Measurements from ENCODE around the gene FOXP1. TPM values are rescaled to one million over a fixed set of nuclear protein-coding genes. Genes with fewer than 3 reads are reported as not detected.

The FOXP1 gene
- total and polyA plus RNA-seq, 2 donors (not counting 1 experiment from before 2014, with no cell fraction given), result 91.1 to 508 TPM

GRCh38 chr3:71499227-71499876, 84.2 kb downstream of the FOXP1 start:
- WGBS (ENCODE audit: insufficient coverage), result 100% methylated on average over 2 of the region's 6 CpGs

DNA sequence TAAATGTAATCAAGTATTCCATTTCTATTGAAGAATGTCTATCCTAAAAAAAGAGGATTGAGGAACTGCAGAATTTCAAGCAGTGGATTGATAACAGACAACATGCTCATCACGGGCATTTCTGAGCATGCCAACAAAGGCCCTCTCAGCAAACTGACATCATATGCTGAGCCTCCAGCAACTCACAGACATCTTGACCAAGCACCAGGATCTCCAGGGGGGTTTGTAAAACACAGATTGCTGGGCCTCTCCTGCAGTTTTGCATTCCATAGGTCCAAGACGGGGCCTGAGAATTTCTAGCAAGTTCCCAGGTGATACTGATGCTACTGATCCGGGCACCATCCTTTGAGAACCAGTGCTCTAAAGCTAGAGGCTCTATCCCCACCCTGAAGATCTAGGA, 85.0 kb downstream of the FOXP1 start:
- ATAC-seq (ENCODE audit: low read depth), result no peak
- Histone ChIP-seq H3K4me2 (replicated peaks; ENCODE audit: low read depth, low read length, poor library complexity, severe bottlenecking) (no peak overlapping the region), H3K79me2 (ENCODE audit: control insufficient read depth, insufficient read depth, low read length) (peaks cover 72% of the 10 kb centered on the region), H4K20me1 (ENCODE audit: control insufficient read depth, insufficient read depth, low read length, poor library complexity, severe bottlenecking) (no peaks in the 10 kb centered on the region), H2AFZ (ENCODE audit: insufficient read depth, low read depth, low read length, poor library complexity, severe bottlenecking) (no peak overlapping the region), H3K27ac (ENCODE audit: low read length in 2 of 2) (peak overlapping the region in 1 of 2 donors; percentile 80), H3K36me3 (replicated peaks in 1 of 2; ENCODE audit: control extremely low read depth in 1 of 2, control insufficient read depth in 1 of 2, extremely low read depth in 1 of 2, insufficient read depth in 2 of 2, low read length in 1 of 2) (no peaks in the 10 kb centered on the region), H3K4me3 (ENCODE audit: control extremely low read depth in 1 of 5, extremely low read depth in 1 of 5, insufficient read depth in 1 of 5, low read depth in 2 of 5, low read length in 4 of 5) (no peak overlapping the region), H3K9me3 (ENCODE audit: control extremely low read depth in 1 of 3, control insufficient read depth in 2 of 3, insufficient read depth in 1 of 3, low read length in 2 of 3) (no peaks in the 10 kb centered on the region), H3K4me1 (ENCODE audit: control insufficient read depth in 2 of 2, insufficient read depth in 2 of 2, low read length in 2 of 2) (peaks cover 59 to 61% of the 10 kb centered on the region in 2 donors), H3K27me3 (replicated peaks in 1 of 4; ENCODE audit: control extremely low read depth in 1 of 4, control insufficient read depth in 3 of 4, insufficient read depth in 4 of 4, low read length in 3 of 4) (no peaks in the 10 kb centered on the region), H3K9ac (ENCODE audit: low read length) (no peak overlapping the region)
- CTCF ChIA-PET, result interaction anchor here (0.6 kb wide), 1 partner anchor 182 kb away, joined by 3 read pairs; no protein-coding TSS in a partner anchor
- Mint-ChIP-seq H3K4me3 (no peak overlapping the region), H3K4me1 (peaks cover 75% of the 10 kb centered on the region), H3K9me3 (ENCODE audit: insufficient read depth) (no peaks in the 10 kb centered on the region), H3K27me3 (no peaks in the 10 kb centered on the region), H3K27ac (peak overlapping the region; percentile 42)
- no peak for DNase-seq
- POLR2A ChIA-PET, result no interaction called here
- WGBS (ENCODE audit: insufficient coverage), result 100% methylated on average over 3 of the region's 3 CpGs
- TF ChIP-seq, protein P1, sequence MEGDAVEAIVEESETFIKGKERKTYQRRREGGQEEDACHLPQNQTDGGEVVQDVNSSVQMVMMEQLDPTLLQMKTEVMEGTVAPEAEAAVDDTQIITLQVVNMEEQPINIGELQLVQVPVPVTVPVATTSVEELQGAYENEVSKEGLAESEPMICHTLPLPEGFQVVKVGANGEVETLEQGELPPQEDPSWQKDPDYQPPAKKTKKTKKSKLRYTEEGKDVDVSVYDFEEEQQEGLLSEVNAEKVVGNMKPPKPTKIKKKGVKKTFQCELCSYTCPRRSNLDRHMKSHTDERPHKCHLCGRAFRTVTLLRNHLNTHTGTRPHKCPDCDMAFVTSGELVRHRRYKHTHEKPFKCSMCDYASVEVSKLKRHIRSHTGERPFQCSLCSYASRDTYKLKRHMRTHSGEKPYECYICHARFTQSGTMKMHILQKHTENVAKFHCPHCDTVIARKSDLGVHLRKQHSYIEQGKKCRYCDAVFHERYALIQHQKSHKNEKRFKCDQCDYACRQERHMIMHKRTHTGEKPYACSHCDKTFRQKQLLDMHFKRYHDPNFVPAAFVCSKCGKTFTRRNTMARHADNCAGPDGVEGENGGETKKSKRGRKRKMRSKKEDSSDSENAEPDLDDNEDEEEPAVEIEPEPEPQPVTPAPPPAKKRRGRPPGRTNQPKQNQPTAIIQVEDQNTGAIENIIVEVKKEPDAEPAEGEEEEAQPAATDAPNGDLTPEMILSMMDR (IDR thresholded peaks at IDR 0.05), result no peak
- no peak for TF ChIP-seq EZH2 (IDR thresholded peaks at IDR 0.05; ENCODE audit: borderline replicate concordance, insufficient read depth, low read depth, low read length, poor library complexity, severe bottlenecking)
- intact Hi-C loops (cut with micrococcal nuclease), result no loop called here

More at GRCh38 chr3:71499227-71499876, 84.2 kb downstream of the FOXP1 start:
- Mint-ChIP-seq H3K4me1 (peaks cover 79% of the 10 kb centered on the region), H3K9me3 (ENCODE audit: insufficient read depth) (no peaks in the 10 kb centered on the region), H3K27ac (peak overlapping the region; percentile 42), H3K4me3 (no peak overlapping the region), H3K27me3 (no peaks in the 10 kb centered on the region)
- no peak overlapping the region for H3K4me2 ChIP-seq (replicated peaks; ENCODE audit: low read depth, low read length, poor library complexity, severe bottlenecking)
- no peak overlapping the region for H3K4me3 ChIP-seq (ENCODE audit: control extremely low read depth in 1 of 5, extremely low read depth in 1 of 5, insufficient read depth in 1 of 5, low read depth in 2 of 5, low read length in 4 of 5)
- no peaks in the 10 kb centered on the region for H3K36me3 ChIP-seq (replicated peaks in 1 of 2; ENCODE audit: control extremely low read depth in 1 of 2, control insufficient read depth in 1 of 2, extremely low read depth in 1 of 2, insufficient read depth in 2 of 2, low read length in 1 of 2)
- CTCF ChIA-PET, result interaction anchor here (1.5 kb wide), 1 partner anchor 12 kb away, joined by 6 read pairs; no protein-coding TSS in a partner anchor
- DNase-seq (no peak), ATAC-seq (ENCODE audit: low read depth) (no peak)
- H3K27me3 ChIP-seq (replicated peaks in 1 of 4; ENCODE audit: control extremely low read depth in 1 of 4, control insufficient read depth in 3 of 4, insufficient read depth in 4 of 4, low read length in 3 of 4), result no peaks in the 10 kb centered on the region
- H3K27ac ChIP-seq (ENCODE audit: low read length in 2 of 2), result peak overlapping the region in 1 of 2 donors; percentile 13
- H3K9ac ChIP-seq (ENCODE audit: low read length), result no peak overlapping the region
- TF ChIP-seq EZH2 (IDR thresholded peaks at IDR 0.05; ENCODE audit: borderline replicate concordance, insufficient read depth, low read depth, low read length, poor library complexity, severe bottlenecking), result no peak
- TF ChIP-seq, protein P1 (IDR thresholded peaks at IDR 0.05), result no peak
- H4K20me1 ChIP-seq (ENCODE audit: control insufficient read depth, insufficient read depth, low read length, poor library complexity, severe bottlenecking), result no peaks in the 10 kb centered on the region
- peaks cover 80% of the 10 kb centered on the region for H3K79me2 ChIP-seq (ENCODE audit: control insufficient read depth, insufficient read depth, low read length)
- no peak overlapping the region for H2AFZ ChIP-seq (ENCODE audit: insufficient read depth, low read depth, low read length, poor library complexity, severe bottlenecking)
- H3K4me1 ChIP-seq (ENCODE audit: control insufficient read depth in 2 of 2, insufficient read depth in 2 of 2, low read length in 2 of 2), result peaks cover 56% of the 10 kb centered on the region in 2 donors
- intact Hi-C loops (cut with micrococcal nuclease), result no loop called here
- POLR2A ChIA-PET, result no interaction called here
- no peaks in the 10 kb centered on the region for H3K9me3 ChIP-seq (ENCODE audit: control extremely low read depth in 1 of 3, control insufficient read depth in 2 of 3, insufficient read depth in 1 of 3, low read length in 2 of 3)

Measured in B cell (primary cell).